ENCODE data around the gene SCD.

- TF ChIP-seq, protein P1, sequence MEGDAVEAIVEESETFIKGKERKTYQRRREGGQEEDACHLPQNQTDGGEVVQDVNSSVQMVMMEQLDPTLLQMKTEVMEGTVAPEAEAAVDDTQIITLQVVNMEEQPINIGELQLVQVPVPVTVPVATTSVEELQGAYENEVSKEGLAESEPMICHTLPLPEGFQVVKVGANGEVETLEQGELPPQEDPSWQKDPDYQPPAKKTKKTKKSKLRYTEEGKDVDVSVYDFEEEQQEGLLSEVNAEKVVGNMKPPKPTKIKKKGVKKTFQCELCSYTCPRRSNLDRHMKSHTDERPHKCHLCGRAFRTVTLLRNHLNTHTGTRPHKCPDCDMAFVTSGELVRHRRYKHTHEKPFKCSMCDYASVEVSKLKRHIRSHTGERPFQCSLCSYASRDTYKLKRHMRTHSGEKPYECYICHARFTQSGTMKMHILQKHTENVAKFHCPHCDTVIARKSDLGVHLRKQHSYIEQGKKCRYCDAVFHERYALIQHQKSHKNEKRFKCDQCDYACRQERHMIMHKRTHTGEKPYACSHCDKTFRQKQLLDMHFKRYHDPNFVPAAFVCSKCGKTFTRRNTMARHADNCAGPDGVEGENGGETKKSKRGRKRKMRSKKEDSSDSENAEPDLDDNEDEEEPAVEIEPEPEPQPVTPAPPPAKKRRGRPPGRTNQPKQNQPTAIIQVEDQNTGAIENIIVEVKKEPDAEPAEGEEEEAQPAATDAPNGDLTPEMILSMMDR (conservative IDR thresholded peaks at IDR 0.05; ENCODE audit: low read depth in 2 of 2) = no peak
- TF ChIP-seq POLR2AphosphoS5 (IDR thresholded peaks at IDR 0.05; ENCODE audit: low read depth) (no peak), ZNF462 (CRISPR knock-in tag; IDR thresholded peaks at IDR 0.05) (no peak), EZH2 (IDR thresholded peaks at IDR 0.05; ENCODE audit: low read depth, unreplicated experiment) (no peak), EZH2phosphoT487 (IDR thresholded peaks at IDR 0.05; ENCODE audit: unreplicated experiment) (no peak), JUNB (IDR thresholded peaks at IDR 0.05; ENCODE audit: unreplicated experiment) (no peak), NANOG (IDR thresholded peaks at IDR 0.05; ENCODE audit: borderline replicate concordance) (no peak), ETS1 (IDR thresholded peaks at IDR 0.05) (no peak), ZNF114 (CRISPR knock-in tag; IDR thresholded peaks at IDR 0.05) (no peak), CREB1 (CRISPR knock-in tag; IDR thresholded peaks at IDR 0.05; ENCODE audit: low read depth) (no peak), STAT1 (IDR thresholded peaks at IDR 0.05; ENCODE audit: unreplicated experiment) (no peak)
- TF ChIP-seq, protein P2, sequence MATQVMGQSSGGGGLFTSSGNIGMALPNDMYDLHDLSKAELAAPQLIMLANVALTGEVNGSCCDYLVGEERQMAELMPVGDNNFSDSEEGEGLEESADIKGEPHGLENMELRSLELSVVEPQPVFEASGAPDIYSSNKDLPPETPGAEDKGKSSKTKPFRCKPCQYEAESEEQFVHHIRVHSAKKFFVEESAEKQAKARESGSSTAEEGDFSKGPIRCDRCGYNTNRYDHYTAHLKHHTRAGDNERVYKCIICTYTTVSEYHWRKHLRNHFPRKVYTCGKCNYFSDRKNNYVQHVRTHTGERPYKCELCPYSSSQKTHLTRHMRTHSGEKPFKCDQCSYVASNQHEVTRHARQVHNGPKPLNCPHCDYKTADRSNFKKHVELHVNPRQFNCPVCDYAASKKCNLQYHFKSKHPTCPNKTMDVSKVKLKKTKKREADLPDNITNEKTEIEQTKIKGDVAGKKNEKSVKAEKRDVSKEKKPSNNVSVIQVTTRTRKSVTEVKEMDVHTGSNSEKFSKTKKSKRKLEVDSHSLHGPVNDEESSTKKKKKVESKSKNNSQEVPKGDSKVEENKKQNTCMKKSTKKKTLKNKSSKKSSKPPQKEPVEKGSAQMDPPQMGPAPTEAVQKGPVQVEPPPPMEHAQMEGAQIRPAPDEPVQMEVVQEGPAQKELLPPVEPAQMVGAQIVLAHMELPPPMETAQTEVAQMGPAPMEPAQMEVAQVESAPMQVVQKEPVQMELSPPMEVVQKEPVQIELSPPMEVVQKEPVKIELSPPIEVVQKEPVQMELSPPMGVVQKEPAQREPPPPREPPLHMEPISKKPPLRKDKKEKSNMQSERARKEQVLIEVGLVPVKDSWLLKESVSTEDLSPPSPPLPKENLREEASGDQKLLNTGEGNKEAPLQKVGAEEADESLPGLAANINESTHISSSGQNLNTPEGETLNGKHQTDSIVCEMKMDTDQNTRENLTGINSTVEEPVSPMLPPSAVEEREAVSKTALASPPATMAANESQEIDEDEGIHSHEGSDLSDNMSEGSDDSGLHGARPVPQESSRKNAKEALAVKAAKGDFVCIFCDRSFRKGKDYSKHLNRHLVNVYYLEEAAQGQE (IDR thresholded peaks at IDR 0.05; ENCODE audit: unreplicated experiment) = no peak
These were observed 4.0 kb downstream of the SCD start for GRCh38 chr10:100350914-100351485.

Data from GM23338 (cell line).